ENCODE measurements around the gene TRIM65. TPM values are rescaled to one million over a fixed set of nuclear protein-coding genes. Genes with fewer than 3 reads are reported as not detected.

TRIM65 gene
- total and polyA plus RNA-seq, 2 experiments from 2014 or later = 13.8 to 54.0 TPM

GRCh38 chr17:75885431-75885830 lies 11.3 kb downstream of the TRIM65 start:
- peaks cover 10% of the 10 kb centered on the region; the same call in 1 of the 2 replicates for H3F3A ChIP-seq (replicated peaks; ENCODE audit: low read depth)
- H3K27me3 ChIP-seq (ENCODE audit: insufficient read depth) = no peaks in the 10 kb centered on the region
- no peaks in the 10 kb centered on the region for H4K20me1 ChIP-seq (replicated peaks; ENCODE audit: insufficient read depth)
- H3K36me3 ChIP-seq (ENCODE audit: insufficient read depth) = no peaks in the 10 kb centered on the region
- no peaks in the 10 kb centered on the region for H3K4me1 ChIP-seq (ENCODE audit: insufficient read depth)
- no peak for DNase-seq (ENCODE audit: low spot score)
- peaks cover 16% of the 10 kb centered on the region for H3K27me3 Mint-ChIP-seq (ENCODE audit: insufficient read depth, low read depth, poor library complexity)
- no peaks in the 10 kb centered on the region for H3K4me1 Mint-ChIP-seq
- no peak for TF ChIP-seq ZNF114 (CRISPR knock-in tag; IDR thresholded peaks at IDR 0.05)
- no peak for TF ChIP-seq CTCF (conservative IDR thresholded peaks at IDR 0.05; ENCODE audit: low read depth in 2 of 2)
- no peak for TF ChIP-seq EZH2 (IDR thresholded peaks at IDR 0.05; ENCODE audit: low read depth, unreplicated experiment)
- TF ChIP-seq ZNF462 (CRISPR knock-in tag; IDR thresholded peaks at IDR 0.05) = no peak
- TF ChIP-seq POLR2AphosphoS5 (IDR thresholded peaks at IDR 0.05; ENCODE audit: low read depth) = no peak
- TF ChIP-seq ZNF331 (CRISPR knock-in tag; IDR thresholded peaks at IDR 0.05; ENCODE audit: low read depth) = no peak
- TF ChIP-seq ETS1 (IDR thresholded peaks at IDR 0.05) = no peak
- TF ChIP-seq EZH2phosphoT487 (IDR thresholded peaks at IDR 0.05; ENCODE audit: unreplicated experiment) = no peak
- no peak for TF ChIP-seq REST (IDR thresholded peaks at IDR 0.05; ENCODE audit: unreplicated experiment)
- no peak for TF ChIP-seq NANOG (IDR thresholded peaks at IDR 0.05; ENCODE audit: borderline replicate concordance)
- no peak for TF ChIP-seq JUNB (IDR thresholded peaks at IDR 0.05; ENCODE audit: unreplicated experiment)
- no peak for TF ChIP-seq CREB1 (CRISPR knock-in tag; IDR thresholded peaks at IDR 0.05; ENCODE audit: low read depth)
- no peak for TF ChIP-seq STAT1 (IDR thresholded peaks at IDR 0.05; ENCODE audit: unreplicated experiment)
- no peak overlapping the region for H3K27ac Mint-ChIP-seq
- no peak overlapping the region for H2AFZ ChIP-seq
- no peaks in the 10 kb centered on the region for H3K79me2 ChIP-seq (replicated peaks; ENCODE audit: insufficient read depth)
- H3K4me3 Mint-ChIP-seq = no peak overlapping the region
- H3K4me3 ChIP-seq = no peak overlapping the region
- no peak for ATAC-seq
- no peak overlapping the region for H3K4me2 ChIP-seq
- no peaks in the 10 kb centered on the region for H3K9me3 Mint-ChIP-seq
- H3K27ac ChIP-seq (ENCODE audit: low read depth) = no peak overlapping the region
- no peaks in the 10 kb centered on the region for H3K9me2 ChIP-seq (ENCODE audit: insufficient read depth)
- H3K36me3 Mint-ChIP-seq (ENCODE audit: low read depth) = peaks cover 11% of the 10 kb centered on the region
